H1 (cell line): ENCODE data around the gene SYNGR3. TPM values are rescaled to one million over a fixed set of nuclear protein-coding genes. Genes with fewer than 3 reads are reported as not detected.

Source experiments
- HDAC6 ChIP-seq: IDR thresholded peaks from one replicate; pipeline ENCODE4 v1.7.1; 2012; ENCODE audit warnings: low read depth, mild to moderate bottlenecking, inconsistent platforms, low read length, moderate library complexity
- NANOG ChIP-seq: IDR thresholded peaks from 2 replicates; pipeline ENCODE4 v1.6.1; 2011; ENCODE audit warnings: low read length, low read depth, mild to moderate bottlenecking, inconsistent platforms; ENCODE audit not compliant: insufficient read depth, poor library complexity, severe bottlenecking
- POU5F1 ChIP-seq: IDR thresholded peaks from 2 replicates; pipeline ENCODE4 v1.6.1; 2011; ENCODE audit warnings: low read depth, mild to moderate bottlenecking, low read length, moderate library complexity
- RXRA ChIP-seq: IDR thresholded peaks from 2 replicates; pipeline ENCODE4 v1.6.1; 2011; ENCODE audit warnings: low read depth, mild to moderate bottlenecking, low read length, moderate library complexity; ENCODE audit not compliant: insufficient read depth
- SP2 ChIP-seq: IDR thresholded peaks from 2 replicates; pipeline ENCODE4 v1.6.1; 2012; ENCODE audit warnings: mild to moderate bottlenecking, low read length, inconsistent platforms
- polyA plus RNA-seq, 7 experiments: library from polyadenylated mRNA; depleted of rRNA in 3 of 7; stranded (reverse) in 5 of 7; unstranded in 2 of 7; fragments of >200 nt in 5 of 7; fragments of 200-250 nt in 2 of 7; gene quantifications; 1 replicate in 5 of 7; 2 replicates in 1 of 7; 4 replicates in 1 of 7; pipeline versions ENCODE4 v1.2.1 to v1.2.3, GENCODE V29; 2011 to 2013; ENCODE audit warnings: missing spikeins in 2 of 7, mixed read lengths in 2 of 7
- total RNA-seq: library from RNA; stranded (reverse); fragmentation: NEBNext Ultra II Directional; extraction: Animal tissue kit (Norgen Biotek cat#: 25700); gene quantifications from 2 replicates; pipeline ENCODE4 v1.2.1, GENCODE V29; 2021

The SYNGR3 gene
- total and polyA plus RNA-seq, 2 of the 8 experiments (the other 6 are each of a cell fraction or from before 2014, with no cell fraction given), result 36.2 to 49.9 TPM

DNA sequence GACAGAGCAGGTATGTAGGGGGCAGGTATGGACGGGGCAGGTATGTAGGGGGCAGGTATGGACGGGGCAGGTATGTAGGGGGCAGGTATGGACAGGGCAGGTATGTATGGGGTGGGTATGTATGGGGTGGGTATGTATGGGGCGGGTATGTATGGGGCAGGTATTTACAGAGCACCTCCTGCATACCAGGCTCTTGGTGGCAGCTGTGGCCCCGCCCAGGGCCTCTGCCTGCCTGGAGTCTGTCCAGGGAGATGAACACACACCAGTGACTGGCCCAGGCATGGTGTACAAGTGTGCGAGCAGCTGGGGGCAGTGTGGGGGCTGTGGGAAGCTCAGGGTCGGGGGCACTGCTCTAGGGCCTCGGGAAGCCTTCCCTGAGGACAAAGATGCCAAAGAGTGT, 39.7 kb upstream of the SYNGR3 start (continued):
- TF ChIP-seq SP2 (no peak), POU5F1 (no peak), HDAC6 (no peak), RXRA (no peak), NANOG (no peak)
